Panc1 (cell line): ENCODE data around the gene MAP6D1. TPM values are rescaled to one million over a fixed set of nuclear protein-coding genes. Genes with fewer than 3 reads are reported as not detected.
"Not testable (repeated sequence)": the region's sequence is repeated elsewhere in the genome, so short reads cannot be mapped to it uniquely, and the experiment has no call there.

Experiments
- ATAC-seq: fragments of 200-7000 bp; cut with Tn5 transposase; 2 replicates; pipeline ENCODE4 v1.9.1; 2020; ENCODE audit warnings: mild to moderate bottlenecking, moderate library complexity
- BruUV-seq: library from RNA; stranded (reverse); fragments of 400-500 nt; replicated peaks from 2 replicates; lab custom pipeline; 2021; lab: Mats Ljungman, UMichigan
- CTCF ChIA-PET: fragments of 300-600 bp; sonication (Branson Sonifier 250); formaldehyde crosslinking; loops from one replicate; lab custom pipeline; 2022; ENCODE audit warnings: antibody characterized with exemption; lab: Charles Lee
- POLR2A ChIA-PET: fragments of 300-600 bp; sonication (Branson Sonifier 250); formaldehyde crosslinking; loops from one replicate; lab custom pipeline; 2022; ENCODE audit warnings: antibody characterized with exemption; lab: Charles Lee
- DNase-seq: peaks from one replicate; pipeline ENCODE4 v3.0.0-alpha.2; 2010; ENCODE audit warnings: low read depth, low spot score
- H3K27ac ChIP-seq: 2 replicates; pipeline ENCODE4 v1.5.1; 2011; ENCODE audit warnings: mild to moderate bottlenecking, low read length, inconsistent platforms
- H3K27me3 ChIP-seq: fragments of 200-500 bp; sonication (Bioruptor generic); 2 replicates; pipeline ENCODE4 v1.6.0; 2014; ENCODE audit warnings: low read length, inconsistent platforms; ENCODE audit not compliant: control insufficient read depth, insufficient read depth
- H3K36me3 ChIP-seq: fragments of 200-500 bp; sonication (Bioruptor generic); 2 replicates; pipeline ENCODE4 v1.5.1; 2014; ENCODE audit warnings: inconsistent platforms, mild to moderate bottlenecking, low read length, moderate library complexity; ENCODE audit not compliant: control insufficient read depth, insufficient read depth
- H3K4me1 ChIP-seq: 2 replicates; pipeline ENCODE4 v1.5.1; 2011; ENCODE audit warnings: inconsistent platforms, mild to moderate bottlenecking, low read length, moderate library complexity; ENCODE audit not compliant: control insufficient read depth, insufficient read depth
- H3K4me3 ChIP-seq, 2 experiments: 2 replicates each; pipeline ENCODE4 v1.5.1; 2011 to 2012; ENCODE audit warnings: low read depth in 2 of 2, low read length in 2 of 2, mild to moderate bottlenecking in 2 of 2, inconsistent platforms in 1 of 2, moderate library complexity in 1 of 2
- H3K9me3 ChIP-seq: fragments of 200-500 bp; sonication (Bioruptor generic); 2 replicates; pipeline ENCODE4 v1.5.1; 2014; ENCODE audit warnings: low read depth, mild to moderate bottlenecking, inconsistent platforms, low read length, moderate library complexity; ENCODE audit not compliant: control insufficient read depth, insufficient read depth
- POLR2AphosphoS5 ChIP-seq: IDR thresholded peaks from 2 replicates; pipeline ENCODE4 v1.6.1; 2012; ENCODE audit warnings: mild to moderate bottlenecking, low read depth, low read length, moderate library complexity
- SIN3A ChIP-seq: IDR thresholded peaks from 2 replicates; pipeline ENCODE4 v1.6.1; 2012; ENCODE audit warnings: low read depth, mild to moderate bottlenecking, low read length, moderate library complexity, borderline replicate concordance; ENCODE audit not compliant: insufficient read depth
- TCF7L2 ChIP-seq: IDR thresholded peaks from 2 replicates; pipeline ENCODE4 v1.6.1; 2011; ENCODE audit warnings: mild to moderate bottlenecking, low read depth, low read length, inconsistent platforms
- in situ Hi-C: cut with HindIII; loops from 2 replicates; pipeline ENCODE4 v1.10.0; 2016; ENCODE audit warnings: low sequenced_read_pairs, low pct_unique_long_range_greater_than_20kb
- intact Hi-C: fragments of 100-400 bp; cut with micrococcal nuclease; formaldehyde crosslinking; loops from one replicate; pipeline ENCODE4 v1.10.0; 2022; ENCODE audit not compliant: unreplicated experiment
- total RNA-seq: library from RNA; stranded (reverse); gene quantifications from one replicate; pipeline ENCODE4 v1.2.1, GENCODE V29; 2021; ENCODE audit not compliant: unreplicated experiment
- TF ChIP-seq, protein P1 (sequence below): fragments of 450-650 bp; IDR thresholded peaks from 2 replicates; pipeline ENCODE4 v1.5.1; 2017; ENCODE audit warnings: mild to moderate bottlenecking
- TF ChIP-seq, protein P2 (sequence below), 2 experiments: IDR thresholded peaks; 2 replicates each; pipeline ENCODE4 v1.6.1; 2011 to 2012; ENCODE audit warnings: low read depth in 2 of 2, control low read depth in 1 of 2, low read length in 1 of 2, mild to moderate bottlenecking in 1 of 2, moderate library complexity in 1 of 2; ENCODE audit not compliant: insufficient read depth in 1 of 2

The MAP6D1 gene
- total RNA-seq, 1 experiment from 2014 or later = 7.9 TPM

- no peaks in the 10 kb centered on the region for H3K4me1 ChIP-seq
- no peak for DNase-seq
- no peak overlapping the region for H3K27ac ChIP-seq
- TF ChIP-seq, protein P1, sequence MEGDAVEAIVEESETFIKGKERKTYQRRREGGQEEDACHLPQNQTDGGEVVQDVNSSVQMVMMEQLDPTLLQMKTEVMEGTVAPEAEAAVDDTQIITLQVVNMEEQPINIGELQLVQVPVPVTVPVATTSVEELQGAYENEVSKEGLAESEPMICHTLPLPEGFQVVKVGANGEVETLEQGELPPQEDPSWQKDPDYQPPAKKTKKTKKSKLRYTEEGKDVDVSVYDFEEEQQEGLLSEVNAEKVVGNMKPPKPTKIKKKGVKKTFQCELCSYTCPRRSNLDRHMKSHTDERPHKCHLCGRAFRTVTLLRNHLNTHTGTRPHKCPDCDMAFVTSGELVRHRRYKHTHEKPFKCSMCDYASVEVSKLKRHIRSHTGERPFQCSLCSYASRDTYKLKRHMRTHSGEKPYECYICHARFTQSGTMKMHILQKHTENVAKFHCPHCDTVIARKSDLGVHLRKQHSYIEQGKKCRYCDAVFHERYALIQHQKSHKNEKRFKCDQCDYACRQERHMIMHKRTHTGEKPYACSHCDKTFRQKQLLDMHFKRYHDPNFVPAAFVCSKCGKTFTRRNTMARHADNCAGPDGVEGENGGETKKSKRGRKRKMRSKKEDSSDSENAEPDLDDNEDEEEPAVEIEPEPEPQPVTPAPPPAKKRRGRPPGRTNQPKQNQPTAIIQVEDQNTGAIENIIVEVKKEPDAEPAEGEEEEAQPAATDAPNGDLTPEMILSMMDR = no peak
- no peak for TF ChIP-seq POLR2AphosphoS5
- no peak for TF ChIP-seq SIN3A
- TF ChIP-seq, protein P2, sequence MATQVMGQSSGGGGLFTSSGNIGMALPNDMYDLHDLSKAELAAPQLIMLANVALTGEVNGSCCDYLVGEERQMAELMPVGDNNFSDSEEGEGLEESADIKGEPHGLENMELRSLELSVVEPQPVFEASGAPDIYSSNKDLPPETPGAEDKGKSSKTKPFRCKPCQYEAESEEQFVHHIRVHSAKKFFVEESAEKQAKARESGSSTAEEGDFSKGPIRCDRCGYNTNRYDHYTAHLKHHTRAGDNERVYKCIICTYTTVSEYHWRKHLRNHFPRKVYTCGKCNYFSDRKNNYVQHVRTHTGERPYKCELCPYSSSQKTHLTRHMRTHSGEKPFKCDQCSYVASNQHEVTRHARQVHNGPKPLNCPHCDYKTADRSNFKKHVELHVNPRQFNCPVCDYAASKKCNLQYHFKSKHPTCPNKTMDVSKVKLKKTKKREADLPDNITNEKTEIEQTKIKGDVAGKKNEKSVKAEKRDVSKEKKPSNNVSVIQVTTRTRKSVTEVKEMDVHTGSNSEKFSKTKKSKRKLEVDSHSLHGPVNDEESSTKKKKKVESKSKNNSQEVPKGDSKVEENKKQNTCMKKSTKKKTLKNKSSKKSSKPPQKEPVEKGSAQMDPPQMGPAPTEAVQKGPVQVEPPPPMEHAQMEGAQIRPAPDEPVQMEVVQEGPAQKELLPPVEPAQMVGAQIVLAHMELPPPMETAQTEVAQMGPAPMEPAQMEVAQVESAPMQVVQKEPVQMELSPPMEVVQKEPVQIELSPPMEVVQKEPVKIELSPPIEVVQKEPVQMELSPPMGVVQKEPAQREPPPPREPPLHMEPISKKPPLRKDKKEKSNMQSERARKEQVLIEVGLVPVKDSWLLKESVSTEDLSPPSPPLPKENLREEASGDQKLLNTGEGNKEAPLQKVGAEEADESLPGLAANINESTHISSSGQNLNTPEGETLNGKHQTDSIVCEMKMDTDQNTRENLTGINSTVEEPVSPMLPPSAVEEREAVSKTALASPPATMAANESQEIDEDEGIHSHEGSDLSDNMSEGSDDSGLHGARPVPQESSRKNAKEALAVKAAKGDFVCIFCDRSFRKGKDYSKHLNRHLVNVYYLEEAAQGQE (IDR thresholded peaks at IDR 0.05; ENCODE audit: insufficient read depth in 1 of 2, low read depth in 2 of 2, low read length in 1 of 2) = no peak
- TF ChIP-seq TCF7L2 = no peak
- H3K4me3 ChIP-seq = no peak overlapping the region
- ChIA-PET POLR2A (no interaction called here), CTCF (interaction anchor here (0.5 kb wide), 1 partner anchor 1002 kb away, joined by 3 read pairs; no protein-coding TSS in a partner anchor)
- in situ Hi-C loops = no loop called here
- peaks cover 19% of the 10 kb centered on the region for H3K36me3 ChIP-seq
- ATAC-seq = no peak
- intact Hi-C loops = no loop called here
- no TSS peak for BruUV-seq
- H3K9me3 ChIP-seq = no peaks in the 10 kb centered on the region
- H3K27me3 ChIP-seq = no peaks in the 10 kb centered on the region
Observed at GRCh38 chr3:183779896-183780465, 45.4 kb downstream of the MAP6D1 start.

DNA sequence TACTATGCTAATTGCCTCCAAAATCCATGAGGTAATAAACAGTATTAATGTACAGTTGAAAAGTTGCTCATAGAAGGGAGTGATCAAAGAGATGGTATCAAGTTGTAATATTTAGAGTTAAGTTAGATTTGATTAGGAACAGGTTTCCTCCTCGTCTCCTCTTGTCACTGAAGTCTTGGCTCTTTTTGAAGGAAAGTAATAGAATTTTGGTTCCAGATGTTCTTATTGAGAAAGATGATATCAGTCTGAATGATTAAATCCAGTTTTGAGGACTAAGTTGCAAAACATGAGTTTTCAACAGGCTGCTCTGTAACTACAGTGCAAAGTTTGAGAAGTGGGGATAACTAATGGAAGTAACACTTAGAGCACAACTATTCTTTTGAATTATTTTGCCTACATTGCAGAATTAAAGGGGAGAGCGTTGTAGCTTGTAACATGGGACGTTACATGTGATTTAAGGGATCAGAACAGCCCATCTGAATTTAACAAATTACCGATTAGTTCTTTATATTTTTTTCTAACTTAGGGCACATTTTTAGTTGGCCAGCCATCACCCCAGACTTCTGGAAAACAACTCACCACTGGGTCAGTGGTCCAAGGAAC is 48.3 kb downstream of the MAP6D1 start:
- DNase-seq (no peak), ATAC-seq (no peak)
- no peak overlapping the region for H3K27ac ChIP-seq
- H3K36me3 ChIP-seq = peaks cover 35% of the 10 kb centered on the region
- intact Hi-C loops (no loop called here), in situ Hi-C loops (no loop called here)
- BruUV-seq = no TSS peak
- TF ChIP-seq SIN3A = no peak
- TF ChIP-seq, protein P2 (IDR thresholded peaks at IDR 0.05; ENCODE audit: insufficient read depth in 1 of 2, low read depth in 2 of 2, low read length in 1 of 2) = no peak
- no peak for TF ChIP-seq TCF7L2
- TF ChIP-seq, protein P1 = no peak
- no peak for TF ChIP-seq POLR2AphosphoS5
- POLR2A ChIA-PET = no interaction called here
- no peak overlapping the region for H3K4me3 ChIP-seq
- CTCF ChIA-PET = no interaction called here
- H3K9me3 ChIP-seq = no peaks in the 10 kb centered on the region
- no peaks in the 10 kb centered on the region for H3K27me3 ChIP-seq
- H3K4me1 ChIP-seq = no peaks in the 10 kb centered on the region

GRCh38 chr3:183776451-183776850 is 48.9 kb downstream of the MAP6D1 start:
- H3K9me3 ChIP-seq, H3K4me3 ChIP-seq, H3K4me1 ChIP-seq, DNase-seq, CTCF ChIA-PET, H3K27ac ChIP-seq, in situ Hi-C loops, H3K27me3 ChIP-seq, intact Hi-C loops, BruUV-seq, ATAC-seq, POLR2A ChIA-PET: not testable (repeated sequence)
- H3K36me3 ChIP-seq = peaks cover 37% of the 10 kb centered on the region
